Liver (tissue), 9 donors: ENCODE measurements around the gene ZC3H8. TPM values are rescaled to one million over a fixed set of nuclear protein-coding genes. Genes with fewer than 3 reads are reported as not detected.

ENCODE experiments used
- DNase-seq: peaks from one replicate; pipeline ENCODE4 v3.0.0-alpha.2; 2017; ENCODE audit warnings: low spot score
- H3K27ac ChIP-seq, 2 donors: one replicate each; pipeline ENCODE4 v1.7.0; 2013; ENCODE audit warnings: inconsistent platforms in 2 of 2, low read length in 2 of 2, control low read depth in 1 of 2, low read depth in 1 of 2, mild to moderate bottlenecking in 1 of 2
- H3K27me3 ChIP-seq, 4 donors: one replicate each; pipeline versions ENCODE4 v1.6.1 to v1.7.0; 2013; ENCODE audit warnings: low read length in 3 of 4, inconsistent platforms in 1 of 4, mild to moderate bottlenecking in 1 of 4, moderate library complexity in 1 of 4; ENCODE audit not compliant: control insufficient read depth in 4 of 4, insufficient read depth in 4 of 4
- H3K36me3 ChIP-seq, 4 donors: one replicate each; pipeline versions ENCODE4 v1.6.1 to v1.7.0; 2013; ENCODE audit warnings: low read length in 3 of 4, mild to moderate bottlenecking in 3 of 4, low read depth in 1 of 4, moderate library complexity in 1 of 4; ENCODE audit not compliant: control insufficient read depth in 4 of 4, insufficient read depth in 3 of 4
- H3K4me1 ChIP-seq, 4 donors: one replicate each; pipeline versions ENCODE4 v1.6.1 to v1.7.0; 2013; ENCODE audit warnings: low read length in 3 of 4, mild to moderate bottlenecking in 3 of 4, moderate library complexity in 1 of 4; ENCODE audit not compliant: control insufficient read depth in 4 of 4, insufficient read depth in 4 of 4
- H3K4me3 ChIP-seq, 3 donors: one replicate each; pipeline versions ENCODE4 v1.6.1 to v1.7.0; 2013; ENCODE audit warnings: low read length in 3 of 3, control low read depth in 1 of 3, low read depth in 1 of 3, mild to moderate bottlenecking in 1 of 3
- H3K9ac ChIP-seq, 2 donors: one replicate each; pipeline ENCODE4 v1.7.0; 2013; ENCODE audit warnings: low read length in 2 of 2, mild to moderate bottlenecking in 2 of 2, moderate library complexity in 2 of 2, control low read depth in 1 of 2, low read depth in 1 of 2
- H3K9me3 ChIP-seq, 4 donors: one replicate each; pipeline versions ENCODE4 v1.6.1 to v1.7.0; 2013; ENCODE audit warnings: low read length in 3 of 4; ENCODE audit not compliant: control insufficient read depth in 4 of 4
- ATF3 ChIP-seq: IDR thresholded peaks from 2 replicates; pipeline ENCODE4 v1.6.1; 2016; ENCODE audit warnings: antibody characterized with exemption
- CTCF ChIP-seq: fragments of 150-350 bp; IDR thresholded peaks from 2 replicates; pipeline ENCODE4 v1.5.1; 2017; ENCODE audit warnings: improper control_type of control experiment, low read depth, low read length; ENCODE audit not compliant: missing input control
- EGR1 ChIP-seq, 2 donors: IDR thresholded peaks; 2 replicates each; pipeline ENCODE4 v1.6.1; 2016 to 2018; ENCODE audit warnings: antibody characterized with exemption in 2 of 2, low read depth in 2 of 2
- FOXA2 ChIP-seq: IDR thresholded peaks from 2 replicates; pipeline ENCODE4 v1.6.1; 2016; ENCODE audit warnings: antibody characterized with exemption
- GABPA ChIP-seq, 2 donors: IDR thresholded peaks in 1 of 2; conservative IDR thresholded peaks in 1 of 2; 2 replicates each; pipeline ENCODE4 v1.6.1; 2016; ENCODE audit warnings: antibody characterized with exemption in 2 of 2, mild to moderate bottlenecking in 1 of 2, moderate library complexity in 1 of 2
- HNF4A ChIP-seq, 2 donors: conservative IDR thresholded peaks; 2 replicates each; pipeline ENCODE4 v1.6.1; 2016; ENCODE audit warnings: antibody characterized with exemption in 2 of 2, mild to moderate bottlenecking in 2 of 2
- HNF4G ChIP-seq: IDR thresholded peaks from 2 replicates; pipeline ENCODE4 v1.6.1; 2016; ENCODE audit warnings: antibody characterized with exemption
- JUND ChIP-seq, 2 donors: IDR thresholded peaks; 2 replicates each; pipeline ENCODE4 v1.6.1; 2016; ENCODE audit warnings: antibody characterized with exemption in 2 of 2
- MAX ChIP-seq: IDR thresholded peaks from 2 replicates; pipeline ENCODE4 v1.6.1; 2016; ENCODE audit warnings: antibody characterized with exemption
- NR2F2 ChIP-seq: IDR thresholded peaks from 2 replicates; pipeline ENCODE4 v1.6.1; 2016; ENCODE audit warnings: antibody characterized with exemption
- RAD21 ChIP-seq, 2 donors: IDR thresholded peaks; 2 replicates each; pipeline ENCODE4 v1.6.1; 2016; ENCODE audit warnings: antibody characterized with exemption in 2 of 2, mild to moderate bottlenecking in 2 of 2
- REST ChIP-seq: IDR thresholded peaks from 2 replicates; pipeline ENCODE4 v1.6.1; 2016; ENCODE audit warnings: antibody characterized with exemption, mild to moderate bottlenecking
- SP1 ChIP-seq: IDR thresholded peaks from 2 replicates; pipeline ENCODE4 v1.6.1; 2018; ENCODE audit warnings: antibody characterized with exemption, mild to moderate bottlenecking
- TAF1 ChIP-seq: conservative IDR thresholded peaks from 2 replicates; pipeline ENCODE4 v1.6.1; 2016; ENCODE audit warnings: antibody characterized with exemption, mild to moderate bottlenecking
- YY1 ChIP-seq: IDR thresholded peaks from 2 replicates; pipeline ENCODE4 v1.6.1; 2016; ENCODE audit warnings: antibody characterized with exemption, mild to moderate bottlenecking
- ZBTB33 ChIP-seq: IDR thresholded peaks from 2 replicates; pipeline ENCODE4 v1.6.1; 2016; ENCODE audit warnings: antibody characterized with exemption
- WGBS: extraction: QIAGEN DNeasy Blood & Tissue Kit; methylation state at CpG from one replicate; pipeline ENCODE4 v1.1.7; 2013; 5-methylcytosine and 5-hydroxymethylcytosine counted together
- polyA plus RNA-seq, 2 donors: library from polyadenylated mRNA; stranded (reverse) in 1 of 2; unstranded in 1 of 2; fragments of 200-250 nt in 1 of 2; fragments of >200 nt in 1 of 2; fragmentation: Nextera tagmentation in 1 of 2; extraction: Ambion mirVana in 1 of 2; gene quantifications; one replicate each; pipeline versions ENCODE4 v1.2.1 to v1.2.3, GENCODE V29; 2013 to 2015
- total RNA-seq, 2 donors: library from RNA; depleted of rRNA; stranded (reverse); fragments of >200 nt; gene quantifications; one replicate each; pipeline ENCODE4 v1.2.3, GENCODE V29; 2014
- donor health status: healthy.
- donor health status: healthy.
- donor health status: healthy.
- donor health status: healthy.
- donor health status: healthy.

Gene ZC3H8
- total and polyA plus RNA-seq, 4 donors = 2.4 to 8.9 (median 6.5) TPM

- Histone ChIP-seq H3K36me3 (peaks cover 0 to 6% (median 2%) of the 10 kb centered on the region in 4 donors), H3K27ac (no peak overlapping the region), H3K4me1 (peaks cover 2 to 8% (median 5%) of the 10 kb centered on the region in 4 donors), H3K9ac (no peak overlapping the region), H3K27me3 (no peaks in the 10 kb centered on the region), H3K4me3 (no peak overlapping the region), H3K9me3 (no peaks in the 10 kb centered on the region)
- no peak for DNase-seq
- no peak for TF ChIP-seq ZBTB33
- TF ChIP-seq HNF4A (conservative IDR thresholded peaks at IDR 0.05) = no peak
- no peak for TF ChIP-seq EGR1 (IDR thresholded peaks at IDR 0.05; ENCODE audit: low read depth in 2 of 2)
- TF ChIP-seq FOXA2 = no peak
- TF ChIP-seq GABPA (IDR thresholded peaks at IDR 0.05 in 1 of 2, conservative IDR thresholded peaks at IDR 0.05 in 1 of 2) = no peak
- no peak for TF ChIP-seq RAD21 (IDR thresholded peaks at IDR 0.05)
- TF ChIP-seq TAF1 = no peak
- no peak for TF ChIP-seq YY1
- TF ChIP-seq MAX = no peak
- WGBS = 93% methylated on average over 5 of the region's 5 CpGs
Measured at GRCh38 chr2:112253261-112253815, 1.5 kb downstream of the ZC3H8 start.

GRCh38 chr2:112251271-112251670, 3.6 kb downstream of the ZC3H8 start:
- H3K4me3 ChIP-seq = no peak overlapping the region
- H3K4me1 ChIP-seq = peaks cover 2 to 8% (median 5%) of the 10 kb centered on the region in 4 donors
- no peak overlapping the region for H3K9ac ChIP-seq
- no peak for DNase-seq
- 96% methylated on average over 3 of the region's 3 CpGs for WGBS
- no peak for TF ChIP-seq HNF4G
- no peak for TF ChIP-seq REST
- no peak for TF ChIP-seq SP1
- no peak for TF ChIP-seq FOXA2
- TF ChIP-seq CTCF = no peak
- no peak for TF ChIP-seq MAX
- TF ChIP-seq EGR1 (IDR thresholded peaks at IDR 0.05; ENCODE audit: low read depth in 2 of 2) = no peak
- no peak for TF ChIP-seq RAD21 (IDR thresholded peaks at IDR 0.05)
- no peak for TF ChIP-seq ATF3
- TF ChIP-seq YY1 = no peak
- TF ChIP-seq NR2F2 = no peak
- TF ChIP-seq HNF4A (conservative IDR thresholded peaks at IDR 0.05) = no peak
- no peak for TF ChIP-seq ZBTB33
- no peak for TF ChIP-seq JUND (IDR thresholded peaks at IDR 0.05)
- no peak overlapping the region for H3K27ac ChIP-seq
- peaks cover 0 to 17% (median 7%) of the 10 kb centered on the region in 4 donors for H3K36me3 ChIP-seq
- H3K9me3 ChIP-seq = no peaks in the 10 kb centered on the region
- H3K27me3 ChIP-seq = no peaks in the 10 kb centered on the region
